COLO829 (cell line): ENCODE measurements around the gene BMAL1.
"Not testable (repeated sequence)": the region's sequence is repeated elsewhere in the genome, so short reads cannot be mapped to it uniquely, and the experiment has no call there.

Experiments used
- DNase-seq: peaks from one replicate; pipeline ENCODE4 v3.0.0; 2012; ENCODE audit warnings: low spot score

BMAL1 gene

GRCh38 chr11:13380731-13381130 is 103.1 kb downstream of the BMAL1 start:
- DNase-seq = no peak

GRCh38 chr11:13382751-13383150 is 105.2 kb downstream of the BMAL1 start:
- DNase-seq = no peak

GRCh38 chr11:13384908-13385640 is 107.5 kb downstream of the BMAL1 start:
- DNase-seq = peak; percentile 44

- no peak for DNase-seq
These were observed 109.0 kb downstream of the BMAL1 start for GRCh38 chr11:13386567-13386966.

GRCh38 chr11:13388741-13389140 is 111.2 kb downstream of the BMAL1 start:
- DNase-seq = no peak

- DNase-seq = no peak
These were observed 113.6 kb downstream of the BMAL1 start for GRCh38 chr11:13391217-13391616.

- not testable (repeated sequence) for DNase-seq
These were observed 120.7 kb downstream of the BMAL1 start for GRCh38 chr11:13398335-13398734.

GRCh38 chr11:13405220-13405619 is 127.6 kb downstream of the BMAL1 start:
- no peak for DNase-seq

- no peak for DNase-seq
These were observed 137.6 kb downstream of the BMAL1 start for GRCh38 chr11:13415201-13415600.

- no peak for DNase-seq
These were observed 144.0 kb downstream of the BMAL1 start for GRCh38 chr11:13421561-13421960.

- DNase-seq = no peak
These were observed 145.8 kb downstream of the BMAL1 start for GRCh38 chr11:13423372-13423771.

- DNase-seq = no peak
These were observed 149.8 kb downstream of the BMAL1 start for GRCh38 chr11:13427440-13427839.

- no peak for DNase-seq
These were observed 151.7 kb downstream of the BMAL1 start for GRCh38 chr11:13429288-13429687.

GRCh38 chr11:13429836-13430235 is 152.2 kb downstream of the BMAL1 start:
- no peak for DNase-seq

- DNase-seq = no peak
These were observed 155.8 kb downstream of the BMAL1 start for GRCh38 chr11:13433437-13433836.

- DNase-seq = no peak
These were observed 156.9 kb downstream of the BMAL1 start for GRCh38 chr11:13434247-13435205.

- not testable (repeated sequence) for DNase-seq
These were observed 159.2 kb downstream of the BMAL1 start for GRCh38 chr11:13436836-13437235.
